HUDEP-2 (cell line): Measurements from ENCODE around the gene HLA-DPB1.

Experiments used
- DNase-seq, 76 experiments: peaks; one replicate each; lab custom pipeline; 2025; ENCODE audit not compliant: unreplicated experiment in 76 of 76; lab: John Stamatoyannopoulos, UW

HLA-DPB1 gene

GRCh38 chr6:33126101-33126714 is 50.4 kb downstream of the HLA-DPB1 start:
- peak in 68 of 76 experiments; percentile 12 to 82 (median 56) for DNase-seq

- no peak for DNase-seq
These were observed 52.5 kb downstream of the HLA-DPB1 start for GRCh38 chr6:33128318-33128717.

GRCh38 chr6:33132081-33132524 is 56.3 kb downstream of the HLA-DPB1 start:
- no peak for DNase-seq

GRCh38 chr6:33136310-33136900 is 60.6 kb downstream of the HLA-DPB1 start:
- no peak for DNase-seq
